GM23338 (cell line): ENCODE data around the gene RBM19. TPM values are rescaled to one million over a fixed set of nuclear protein-coding genes. Genes with fewer than 3 reads are reported as not detected.
A peak's percentile ranks its signal among the peaks of the same experiment; 100 is the strongest.

Experiments
- ATAC-seq: fragments of 200-7000 bp; cut with Tn5 transposase; 3 replicates; pipeline ENCODE4 v1.9.1; 2020
- DNase-seq: peaks from one replicate; pipeline ENCODE4 v3.0.0-alpha.2; 2015; ENCODE audit warnings: low spot score
- H2AFZ ChIP-seq: fragments of 200-600 bp; sonication (generic); 2 replicates; pipeline ENCODE4 v1.8.0; 2016; ENCODE audit warnings: antibody characterized with exemption, mild to moderate bottlenecking, moderate library complexity
- H3F3A ChIP-seq: fragments of 200-600 bp; sonication (generic); replicated peaks from 2 replicates; pipeline ENCODE4 v1.8.0; 2017; ENCODE audit warnings: antibody characterized with exemption, mixed run types, low read depth
- H3K27ac ChIP-seq: fragments of 200-600 bp; sonication (generic); 2 replicates; pipeline ENCODE4 v1.6.1; 2016; ENCODE audit warnings: low read depth
- H3K27me3 ChIP-seq: fragments of 200-600 bp; sonication (generic); 2 replicates; pipeline ENCODE4 v1.8.0; 2016; ENCODE audit warnings: mild to moderate bottlenecking, mixed run types, moderate library complexity; ENCODE audit not compliant: insufficient read depth
- H3K36me3 ChIP-seq: fragments of 200-600 bp; sonication (generic); 2 replicates; pipeline ENCODE4 v1.8.0; 2016; ENCODE audit warnings: mild to moderate bottlenecking; ENCODE audit not compliant: insufficient read depth
- H3K4me1 ChIP-seq: fragments of 200-600 bp; sonication (generic); 2 replicates; pipeline ENCODE4 v1.8.0; 2016; ENCODE audit warnings: mild to moderate bottlenecking, moderate library complexity; ENCODE audit not compliant: insufficient read depth
- H3K4me2 ChIP-seq: fragments of 200-600 bp; sonication (generic); 2 replicates; pipeline ENCODE4 v1.7.1; 2017; ENCODE audit warnings: mixed run types
- H3K4me3 ChIP-seq: fragments of 200-600 bp; sonication (generic); 2 replicates; pipeline ENCODE4 v1.6.1; 2016; ENCODE audit warnings: mixed run types
- H3K79me2 ChIP-seq: fragments of 200-600 bp; sonication (generic); replicated peaks from 2 replicates; pipeline ENCODE4 v1.8.0; 2017; ENCODE audit warnings: mild to moderate bottlenecking; ENCODE audit not compliant: insufficient read depth
- H3K9me2 ChIP-seq: fragments of 200-600 bp; sonication (generic); 2 replicates; pipeline ENCODE4 v1.8.0; 2017; ENCODE audit not compliant: insufficient read depth
- H4K20me1 ChIP-seq: fragments of 200-600 bp; sonication (generic); replicated peaks from 2 replicates; pipeline ENCODE4 v1.8.0; 2017; ENCODE audit warnings: mild to moderate bottlenecking; ENCODE audit not compliant: insufficient read depth
- H3K27ac Mint-ChIP-seq: 2 replicates; pipeline ENCODE4 v1.8.0; 2020; ENCODE audit warnings: inconsistent platforms, mild to moderate bottlenecking, moderate library complexity, mixed read lengths
- H3K27me3 Mint-ChIP-seq: 3 replicates; pipeline ENCODE4 v1.8.0; 2022; ENCODE audit warnings: low read depth, mild to moderate bottlenecking, moderate library complexity, mixed read lengths, inconsistent platforms; ENCODE audit not compliant: insufficient read depth, poor library complexity
- H3K36me3 Mint-ChIP-seq: 3 replicates; pipeline ENCODE4 v1.8.0; 2021; ENCODE audit warnings: low read depth, mild to moderate bottlenecking, inconsistent platforms, moderate library complexity, mixed read lengths
- H3K4me1 Mint-ChIP-seq: 3 replicates; pipeline ENCODE4 v1.8.0; 2020; ENCODE audit warnings: mild to moderate bottlenecking, inconsistent platforms, mixed read lengths
- H3K4me3 Mint-ChIP-seq: 3 replicates; pipeline ENCODE4 v1.8.0; 2021; ENCODE audit warnings: moderate library complexity, mild to moderate bottlenecking, inconsistent platforms, mixed read lengths
- H3K9me3 Mint-ChIP-seq: 3 replicates; pipeline ENCODE4 v1.8.0; 2020; ENCODE audit warnings: moderate library complexity, mild to moderate bottlenecking, inconsistent platforms, mixed read lengths
- CTCF ChIP-seq, 2 experiments: fragments of 200-600 bp in 1 of 2; sonication (generic) in 1 of 2; conservative IDR thresholded peaks; 2 replicates each; pipeline versions ENCODE4 v1.5.1 to v1.6.1; 2016 to 2017; ENCODE audit warnings: antibody characterized with exemption in 2 of 2, low read depth in 2 of 2, mild to moderate bottlenecking in 2 of 2, moderate library complexity in 1 of 2
- EZH2 ChIP-seq: fragments of 200-600 bp; sonication (generic); IDR thresholded peaks from one replicate; pipeline ENCODE4 v1.8.0; 2017; ENCODE audit warnings: antibody characterized with exemption, mild to moderate bottlenecking, low read depth; ENCODE audit not compliant: unreplicated experiment
- EZH2phosphoT487 ChIP-seq: fragments of 200-600 bp; sonication (generic); IDR thresholded peaks from one replicate; pipeline ENCODE4 v1.8.1; 2018; ENCODE audit warnings: antibody characterized with exemption; ENCODE audit not compliant: unreplicated experiment
- NANOG ChIP-seq: IDR thresholded peaks from 2 replicates; pipeline ENCODE4 v1.6.1; 2016; ENCODE audit warnings: antibody characterized with exemption, borderline replicate concordance
- REST ChIP-seq: IDR thresholded peaks from one replicate; pipeline ENCODE4 v1.6.1; 2018; ENCODE audit warnings: antibody characterized with exemption; ENCODE audit not compliant: unreplicated experiment
- STAT1 ChIP-seq: IDR thresholded peaks from one replicate; pipeline ENCODE4 v1.6.1; 2016; ENCODE audit warnings: antibody characterized with exemption; ENCODE audit not compliant: unreplicated experiment
- ZNF114 ChIP-seq: fragments of 250-450 bp; sonication (Bioruptor Pico); IDR thresholded peaks from 2 replicates; pipeline ENCODE4 v1.5.0; 2020; ENCODE audit warnings: mild to moderate bottlenecking, moderate library complexity
- ZNF331 ChIP-seq: fragments of 250-450 bp; sonication (Bioruptor Pico); IDR thresholded peaks from 2 replicates; pipeline ENCODE4 v1.5.0; 2020; ENCODE audit warnings: low read depth, mild to moderate bottlenecking, moderate library complexity
- ZNF462 ChIP-seq: fragments of 250-450 bp; sonication (Bioruptor Pico); IDR thresholded peaks from 2 replicates; pipeline ENCODE4 v1.5.0; 2020; ENCODE audit warnings: mild to moderate bottlenecking, moderate library complexity
- polyA plus RNA-seq: library from polyadenylated mRNA; unstranded; fragments of >200 nt; fragmentation: Nextera tagmentation; extraction: Ambion mirVana; gene quantifications from 2 replicates; pipeline ENCODE4 v1.2.1, GENCODE V29; 2016
- total RNA-seq: library from RNA; depleted of rRNA; stranded (reverse); fragments of >200 nt; shearing (Covaris generic); gene quantifications from 2 replicates; pipeline ENCODE4 v1.2.3, GENCODE V29; 2014

The RBM19 gene
- total and polyA plus RNA-seq, 2 experiments from 2014 or later = 43.4 to 56.7 TPM

- Histone ChIP-seq H2AFZ (no peak overlapping the region), H3K27ac (no peak overlapping the region), H3K4me2 (no peak overlapping the region), H3K4me3 (no peak overlapping the region), H3F3A (no peaks in the 10 kb centered on the region), H3K36me3 (no peaks in the 10 kb centered on the region; the same call in 1 of the 2 replicates), H3K4me1 (peaks cover 11% of the 10 kb centered on the region), H4K20me1 (no peaks in the 10 kb centered on the region; the same call in 1 of the 2 replicates), H3K9me2 (no peaks in the 10 kb centered on the region), H3K27me3 (no peaks in the 10 kb centered on the region), H3K79me2 (no peaks in the 10 kb centered on the region)
- no peak overlapping the region for H3K4me3 Mint-ChIP-seq
- TF ChIP-seq EZH2phosphoT487 (no peak), CTCF (conservative IDR thresholded peaks at IDR 0.05; ENCODE audit: low read depth in 2 of 2) (no peak), REST (no peak), NANOG (no peak), EZH2 (no peak)
- H3K4me1 Mint-ChIP-seq = peaks cover 25% of the 10 kb centered on the region
- peaks cover 3% of the 10 kb centered on the region for H3K27me3 Mint-ChIP-seq
- no peak for ATAC-seq
- no peak for DNase-seq
- no peaks in the 10 kb centered on the region for H3K9me3 Mint-ChIP-seq
- H3K36me3 Mint-ChIP-seq = peaks cover 3% of the 10 kb centered on the region; the same call in 1 of the 3 replicates
- peak overlapping the region; percentile 69 for H3K27ac Mint-ChIP-seq
These were observed 74.2 kb downstream of the RBM19 start for GRCh38 chr12:113891739-113892520.

- Histone ChIP-seq H4K20me1 (no peaks in the 10 kb centered on the region; the same call in 1 of the 2 replicates), H3F3A (no peaks in the 10 kb centered on the region), H3K4me1 (peaks cover 11% of the 10 kb centered on the region), H3K9me2 (no peaks in the 10 kb centered on the region), H3K27ac (no peak overlapping the region), H3K79me2 (no peaks in the 10 kb centered on the region), H3K27me3 (no peaks in the 10 kb centered on the region), H3K36me3 (no peaks in the 10 kb centered on the region; the same call in 1 of the 2 replicates), H2AFZ (no peak overlapping the region), H3K4me2 (no peak overlapping the region), H3K4me3 (no peak overlapping the region)
- no peaks in the 10 kb centered on the region for H3K9me3 Mint-ChIP-seq
- ATAC-seq (no peak), DNase-seq (no peak)
- H3K4me1 Mint-ChIP-seq = peaks cover 21% of the 10 kb centered on the region
- H3K4me3 Mint-ChIP-seq = no peak overlapping the region
- peaks cover 3% of the 10 kb centered on the region for H3K27me3 Mint-ChIP-seq
- peaks cover 3% of the 10 kb centered on the region; the same call in 1 of the 3 replicates for H3K36me3 Mint-ChIP-seq
- H3K27ac Mint-ChIP-seq = no peak overlapping the region
- no peak for TF ChIP-seq ZNF462
- TF ChIP-seq ZNF114 = no peak
- no peak for TF ChIP-seq ZNF331 (CRISPR knock-in tag)
- no peak for TF ChIP-seq STAT1
- no peak for TF ChIP-seq EZH2
These were observed 74.9 kb downstream of the RBM19 start for GRCh38 chr12:113891167-113891692.
